K562 (cell line): ENCODE data around the gene CENPH. TPM values are rescaled to one million over a fixed set of nuclear protein-coding genes. Genes with fewer than 3 reads are reported as not detected.
"Not testable (repeated sequence)": the region's sequence is repeated elsewhere in the genome, so short reads cannot be mapped to it uniquely, and the experiment has no call there.

Experiments
- ATAC-seq: fragments of 200-7000 bp; cut with Tn5 transposase; 3 replicates; pipeline ENCODE4 v1.9.1; 2020; ENCODE audit warnings: moderate library complexity
- BruUV-seq: library from RNA; stranded (reverse); fragments of 400-500 nt; replicated peaks from 2 replicates; lab custom pipeline; 2021; lab: Mats Ljungman, UMichigan
- CTCF ChIA-PET: fragments of 300-600 bp; formaldehyde crosslinking; extraction: SDS; loops from one replicate; lab custom pipeline; 2021; ENCODE audit warnings: low intra/inter-chr PET ratio; lab: Yijun Ruan, JAX
- POLR2A ChIA-PET: fragments of 300-600, 350-650 bp; sonication (Branson Sonifier 250); formaldehyde crosslinking; extraction: SDS; loops from one replicate; lab custom pipeline; 2021; ENCODE audit warnings: antibody characterized with exemption, inconsistent platforms; lab: Yijun Ruan, JAX
- DNase-seq, 4 experiments: peaks; one replicate each; pipeline versions ENCODE4 v3.0.0 to v3.0.0-alpha.2; 2011 to 2018; ENCODE audit warnings: low spot score in 3 of 4, mixed read lengths in 3 of 4; ENCODE audit errors: extremely low read depth in 1 of 4
- FAIRE-seq: peaks from 2 replicates; lab custom pipeline; 2011; peaks lifted over from hg19 to GRCh38; lab: Jason Lieb, UNC
- H2AFZ ChIP-seq: 2 replicates; pipeline ENCODE4 v1.6.0; 2011; ENCODE audit warnings: low read depth, low read length, control low read depth, inconsistent platforms
- H3K27ac ChIP-seq: fragments of 200-600 bp; 3 replicates; pipeline ENCODE4 v1.8.0; 2011; ENCODE audit warnings: low read depth, mild to moderate bottlenecking, control low read depth, inconsistent platforms, low read length, moderate library complexity, mixed read lengths; ENCODE audit errors: extremely low read depth
- H3K27me3 ChIP-seq, 2 experiments: fragments of 300-600 bp in 1 of 2; 2 replicates in 1 of 2; 3 replicates in 1 of 2; pipeline versions ENCODE4 v1.6.0 to v1.8.0; 2011; ENCODE audit warnings: inconsistent platforms in 2 of 2, low read length in 2 of 2, mild to moderate bottlenecking in 1 of 2, mixed read lengths in 1 of 2, moderate library complexity in 1 of 2; ENCODE audit not compliant: control insufficient read depth in 2 of 2, insufficient read depth in 2 of 2
- H3K36me3 ChIP-seq: fragments of 300-600 bp; 3 replicates; pipeline ENCODE4 v1.8.0; 2011; ENCODE audit warnings: mild to moderate bottlenecking, low read length, inconsistent platforms; ENCODE audit not compliant: control insufficient read depth, insufficient read depth
- H3K4me1 ChIP-seq, 2 experiments: fragments of 200-600 bp in 1 of 2; replicated peaks in 1 of 2; 2 replicates in 1 of 2; 3 replicates in 1 of 2; pipeline versions ENCODE4 v1.5.1 to v1.8.0; 2011; ENCODE audit warnings: inconsistent platforms in 2 of 2, low read length in 2 of 2, mild to moderate bottlenecking in 1 of 2, mixed read lengths in 1 of 2, moderate library complexity in 1 of 2; ENCODE audit not compliant: control insufficient read depth in 2 of 2, insufficient read depth in 2 of 2
- H3K4me2 ChIP-seq: 2 replicates; pipeline ENCODE4 v1.6.1; 2011; ENCODE audit warnings: low read length, control low read depth, inconsistent platforms, mixed read lengths; ENCODE audit not compliant: insufficient read depth
- H3K4me3 ChIP-seq: fragments of 200-600 bp; sonication (generic), shearing (Covaris generic); 2 replicates; pipeline ENCODE4 v1.5.1; 2016; ENCODE audit warnings: control low read depth, inconsistent platforms
- H3K79me2 ChIP-seq: fragments of 200-600 bp; 3 replicates; pipeline ENCODE4 v1.8.0; 2011; ENCODE audit warnings: low read length, inconsistent platforms; ENCODE audit not compliant: control insufficient read depth, insufficient read depth
- H3K9ac ChIP-seq, 2 experiments: 2 replicates each; pipeline versions ENCODE4 v1.6.0 to v1.6.1; 2011; ENCODE audit warnings: low read depth in 2 of 2, low read length in 2 of 2, control low read depth in 1 of 2, inconsistent platforms in 1 of 2, mild to moderate bottlenecking in 1 of 2, mixed read lengths in 1 of 2; ENCODE audit not compliant: insufficient read depth in 1 of 2
- H3K9me1 ChIP-seq: one replicate; pipeline ENCODE4 v1.6.0; 2011; ENCODE audit warnings: inconsistent platforms, mild to moderate bottlenecking, low read length, moderate library complexity; ENCODE audit not compliant: control insufficient read depth, insufficient read depth
- H3K9me3 ChIP-seq: replicated peaks from 2 replicates; pipeline ENCODE4 v1.5.1; 2011; ENCODE audit warnings: low read depth, low read length, inconsistent platforms; ENCODE audit not compliant: control insufficient read depth, insufficient read depth
- H4K20me1 ChIP-seq: replicated peaks from 2 replicates; pipeline ENCODE4 v1.6.1; 2011; ENCODE audit warnings: low read length, inconsistent platforms, mixed read lengths; ENCODE audit not compliant: control insufficient read depth, insufficient read depth
- ASH1L ChIP-seq: fragments of 450-650 bp; IDR thresholded peaks from 2 replicates; pipeline ENCODE4 v1.6.1; 2018; ENCODE audit warnings: borderline replicate concordance, mild to moderate bottlenecking, low read depth; ENCODE audit not compliant: partially characterized antibody
- C11orf30 ChIP-seq: fragments of 450-650 bp; IDR thresholded peaks from 2 replicates; pipeline ENCODE4 v1.6.1; 2016; ENCODE audit warnings: low read depth, mild to moderate bottlenecking
- CC2D1A ChIP-seq: fragments of 450-650 bp; IDR thresholded peaks from 2 replicates; pipeline ENCODE4 v1.6.1; 2017; ENCODE audit warnings: mild to moderate bottlenecking
- NFYB ChIP-seq: IDR thresholded peaks from 2 replicates; pipeline ENCODE4 v1.6.1; 2011; ENCODE audit warnings: mild to moderate bottlenecking, moderate library complexity; ENCODE audit not compliant: insufficient read length; ENCODE audit errors: extremely low read depth
- RBM25 ChIP-seq: fragments of 200-400 bp; formaldehyde crosslinking; IDR thresholded peaks from 2 replicates; pipeline ENCODE4 v1.6.1; 2018; ENCODE audit warnings: low read length, low read depth, moderate library complexity; ENCODE audit not compliant: severe bottlenecking
- ZNF316 ChIP-seq: fragments of 450-650 bp; IDR thresholded peaks from 2 replicates; pipeline ENCODE4 v1.6.1; 2016
- WGBS: fragments of 100-300 bp; shearing (Covaris generic); methylation state at CpG from one replicate; pipeline ENCODE4 v1.1.6; 2016; ENCODE audit warnings: low coverage, mixed read lengths; ENCODE audit not compliant: insufficient coverage; ENCODE audit errors: missing lambda C conversion rate; 5-methylcytosine and 5-hydroxymethylcytosine counted together
- in situ Hi-C: fragments of 300-500 bp; cut with MboI; formaldehyde crosslinking; loops from 4 replicates; pipeline ENCODE4 v1.15.0; 2018; ENCODE audit warnings: inconsistent platforms, mixed read lengths
- intact Hi-C: fragments of 100-400 bp; cut with micrococcal nuclease; formaldehyde crosslinking; loops from 2 replicates; pipeline ENCODE4 v1.14.2; 2022
- polyA plus RNA-seq, 8 experiments: library from polyadenylated mRNA; depleted of rRNA in 4 of 8; stranded (reverse) in 5 of 8; unstranded in 3 of 8; fragments of >200 nt; fragmentation: Nextera tagmentation in 2 of 8; fragmentation: Illumina TruSeq in 1 of 8; extraction: Ambion mirVana in 2 of 8; extraction: Trizol in 1 of 8; gene quantifications; 2 replicates each; pipeline versions ENCODE4 v1.2.1 to v1.2.3, GENCODE V29; 2011 to 2014; ENCODE audit warnings: inconsistent platforms in 1 of 8, missing spikeins in 1 of 8
- total RNA-seq, 7 experiments: library from RNA; depleted of rRNA in 6 of 7; stranded (reverse); fragments of >200 nt in 6 of 7; fragmentation: Illumina TruSeq in 2 of 7; extraction: Trizol in 2 of 7; gene quantifications; 2 replicates each; pipeline versions ENCODE4 v1.2.1 to v1.2.3, GENCODE V29; 2011 to 2021; ENCODE audit warnings: low replicate concordance in 1 of 7

The CENPH gene
- total and polyA plus RNA-seq, 9 of the 15 experiments (the other 6 are each of a cell fraction or from before 2014, with no cell fraction given): 10.5 to 124 (median 74.9) TPM

DNA sequence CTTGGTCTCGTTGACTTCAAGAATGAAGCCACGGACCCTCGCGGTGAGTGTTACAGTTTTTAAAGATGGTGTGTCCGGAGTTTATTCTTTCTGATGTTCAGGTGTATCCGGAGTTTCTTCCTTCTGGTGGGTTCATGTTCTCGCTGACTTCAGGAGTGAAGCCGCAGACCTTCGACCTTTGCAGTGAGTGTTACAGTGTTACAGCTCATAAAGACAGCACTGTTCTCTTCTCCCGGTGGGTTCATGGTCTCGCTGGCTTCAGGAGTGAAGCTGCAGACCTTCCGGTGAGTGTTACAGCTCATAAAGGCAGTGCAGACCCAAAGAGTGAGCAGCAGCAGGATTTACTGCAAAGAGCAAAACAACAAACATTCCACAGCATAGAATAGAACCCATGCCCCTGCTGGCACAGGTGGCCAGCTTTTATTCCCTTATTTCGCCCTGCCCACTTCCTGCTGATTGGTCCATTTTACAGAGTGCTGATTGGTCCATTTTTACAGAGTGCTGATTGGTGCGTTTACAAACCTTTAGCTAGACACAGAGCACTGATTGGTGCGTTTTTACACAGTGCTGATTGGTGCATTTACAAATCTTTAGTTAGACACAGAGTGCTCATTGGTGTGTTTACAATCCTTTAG lies 7.6 kb upstream of the CENPH start:
- H3K27ac ChIP-seq, H3K27me3 ChIP-seq, in situ Hi-C loops, H3K9me3 ChIP-seq, H3K4me1 ChIP-seq, H3K4me2 ChIP-seq, DNase-seq, H3K79me2 ChIP-seq, intact Hi-C loops, CTCF ChIA-PET, ATAC-seq, H2AFZ ChIP-seq, H3K9me1 ChIP-seq, FAIRE-seq, H4K20me1 ChIP-seq, BruUV-seq, H3K4me3 ChIP-seq, H3K9ac ChIP-seq: not testable (repeated sequence)
- WGBS: 75% methylated on average over 15 of the region's 15 CpGs
- POLR2A ChIA-PET: interaction anchor here (0.9 to 1.1 kb wide), 2 partner anchors 8 to 139 kb away, joined by 3 read pairs; no protein-coding TSS in a partner anchor
- H3K36me3 ChIP-seq: peaks cover 18% of the 10 kb centered on the region; the same call in 2 of the 3 replicates
- TF ChIP-seq ASH1L: peak; percentile 67
- peak; percentile 88 for TF ChIP-seq NFYB
- TF ChIP-seq C11orf30: peak; percentile 34; the same call in 1 of the 2 replicates
- TF ChIP-seq CC2D1A: peak; percentile 64
- TF ChIP-seq RBM25: peak; percentile 5
- peak; percentile 61 for TF ChIP-seq ZNF316
